Measurements from ENCODE around the gene TH.

TH gene

GRCh38 chr11:2176389-2176900, 4.8 kb upstream of the TH start:
- no peak for DNase-seq

- DNase-seq, result no peak
Observed at GRCh38 chr11:2175659-2176058, 4.0 kb upstream of the TH start.

GRCh38 chr11:2174361-2174760, 2.7 kb upstream of the TH start:
- no peak for DNase-seq

- DNase-seq, result no peak
Observed at GRCh38 chr11:2173761-2174160, 2.1 kb upstream of the TH start.

- no peak for DNase-seq
Observed at GRCh38 chr11:2173150-2173693, 1.6 kb upstream of the TH start.

GRCh38 chr11:2172676-2173075, 1.1 kb upstream of the TH start:
- DNase-seq, result no peak

GRCh38 chr11:2169626-2170570, 1.7 kb downstream of the TH start:
- no peak for DNase-seq

GRCh38 chr11:2169005-2169378, 2.6 kb downstream of the TH start:
- no peak for DNase-seq

GRCh38 chr11:2168286-2169004, 3.2 kb downstream of the TH start:
- no peak for DNase-seq

- no peak for DNase-seq
Observed at GRCh38 chr11:2167141-2168045, 4.2 kb downstream of the TH start.

GRCh38 chr11:2166091-2166851, 5.3 kb downstream of the TH start:
- no peak for DNase-seq

- DNase-seq, result no peak
Observed at GRCh38 chr11:2165571-2165970, 6.0 kb downstream of the TH start.

- no peak for DNase-seq
Observed at GRCh38 chr11:2164861-2165555, 6.6 kb downstream of the TH start.

- DNase-seq, result no peak
Observed at GRCh38 chr11:2164081-2164480, 7.5 kb downstream of the TH start.

GRCh38 chr11:2163428-2163978, 8.1 kb downstream of the TH start:
- DNase-seq, result no peak

GRCh38 chr11:2160736-2161259, 10.8 kb downstream of the TH start, which contains the start of gene INS:
TSS of gene INS (minus strand) at chr11:2161209. CDS start at chr11:2160971, 238 bp downstream.
- DNase-seq, result no peak

GRCh38 chr11:2159536-2160413, 11.8 kb downstream of the TH start:
- DNase-seq, result no peak

- DNase-seq, result no peak
Observed at GRCh38 chr11:2158966-2159365, 12.6 kb downstream of the TH start.

- no peak for DNase-seq
Observed at GRCh38 chr11:2158296-2158737, 13.3 kb downstream of the TH start.

Data from NCI-H2029 treated with DMSO at 0.1 percent for 48 hours (cell line).